GM12864 (cell line): ENCODE measurements around the gene NUP50.

Source experiments
- DNase-seq: peaks from one replicate; pipeline ENCODE4 v3.0.0-alpha.2; 2011; ENCODE audit warnings: low read depth
- H3K4me3 ChIP-seq: 2 replicates; pipeline ENCODE4 v1.5.1; 2011; ENCODE audit warnings: mild to moderate bottlenecking, low read depth, low read length, control low read depth
- CTCF ChIP-seq: IDR thresholded peaks from 2 replicates; pipeline ENCODE4 v1.5.1; 2011; ENCODE audit warnings: low read depth, mild to moderate bottlenecking, moderate library complexity, low read length, control low read depth, inconsistent platforms; ENCODE audit errors: missing control alignments

Gene NUP50

GRCh38 chr22:45200230-45200629, 36.5 kb downstream of the NUP50 start:
- no peak for TF ChIP-seq CTCF
- no peak for DNase-seq
- H3K4me3 ChIP-seq = no peak overlapping the region

- TF ChIP-seq CTCF = no peak
- DNase-seq = no peak
- no peak overlapping the region for H3K4me3 ChIP-seq
Measured at GRCh38 chr22:45200860-45201511, 37.3 kb downstream of the NUP50 start.

- no peak overlapping the region for H3K4me3 ChIP-seq
- DNase-seq = no peak
- no peak for TF ChIP-seq CTCF
Measured at GRCh38 chr22:45201678-45202332, 38.1 kb downstream of the NUP50 start.

- no peak for DNase-seq
- TF ChIP-seq CTCF = no peak
- H3K4me3 ChIP-seq = no peak overlapping the region
Measured at GRCh38 chr22:45202333-45203149, 38.8 kb downstream of the NUP50 start.

GRCh38 chr22:45203150-45203951, 39.6 kb downstream of the NUP50 start:
- TF ChIP-seq CTCF = no peak
- no peak for DNase-seq
- no peak overlapping the region for H3K4me3 ChIP-seq

GRCh38 chr22:45204241-45204640, 40.5 kb downstream of the NUP50 start:
- TF ChIP-seq CTCF = no peak
- DNase-seq = no peak
- no peak overlapping the region for H3K4me3 ChIP-seq
